OCI-LY1 (cell line): Measurements from ENCODE around the gene MIA3.

Source experiments
- H2AFZ ChIP-seq: fragments of 200-600 bp; sonication (generic), shearing (Covaris generic); 2 replicates; pipeline ENCODE4 v1.6.0; 2014; ENCODE audit warnings: antibody characterized with exemption, mild to moderate bottlenecking, low read length
- H3F3A ChIP-seq: fragments of 200-600 bp; sonication (generic), shearing (Covaris generic); 2 replicates; pipeline ENCODE4 v1.6.0; 2014; ENCODE audit warnings: mild to moderate bottlenecking, antibody characterized with exemption, low read length, moderate library complexity; ENCODE audit not compliant: insufficient read depth
- H3K27ac ChIP-seq: fragments of 200-600 bp; sonication (generic); 2 replicates; pipeline ENCODE4 v1.5.1; 2014; ENCODE audit warnings: low read length, mixed run types, mild to moderate bottlenecking, low read depth; ENCODE audit not compliant: poor library complexity, severe bottlenecking
- H3K27me3 ChIP-seq: fragments of 200-600 bp; sonication (generic); 2 replicates; pipeline ENCODE4 v1.6.0; 2014; ENCODE audit warnings: antibody characterized with exemption, mild to moderate bottlenecking, low read length, moderate library complexity; ENCODE audit not compliant: insufficient read depth
- H3K36me3 ChIP-seq: fragments of 200-600 bp; sonication (generic); 2 replicates; pipeline ENCODE4 v1.6.1; 2014; ENCODE audit warnings: mild to moderate bottlenecking, antibody characterized with exemption, low read length, moderate library complexity, mixed read lengths; ENCODE audit not compliant: insufficient read depth
- H3K4me1 ChIP-seq: fragments of 200-600 bp; sonication (generic); 2 replicates; pipeline ENCODE4 v1.5.1; 2014; ENCODE audit warnings: mild to moderate bottlenecking, low read length, moderate library complexity; ENCODE audit not compliant: insufficient read depth, severe bottlenecking
- H3K4me2 ChIP-seq: fragments of 200-600 bp; sonication (generic), shearing (Covaris generic); 2 replicates; pipeline ENCODE4 v1.6.1; 2014; ENCODE audit warnings: low read length
- H3K4me3 ChIP-seq: fragments of 200-600 bp; sonication (generic); 2 replicates; pipeline ENCODE4 v1.5.1; 2014; ENCODE audit warnings: low read length, low read depth, mild to moderate bottlenecking, mixed read lengths; ENCODE audit not compliant: poor library complexity, severe bottlenecking
- H3K79me2 ChIP-seq: fragments of 200-600 bp; shearing (Covaris generic); 2 replicates; pipeline ENCODE4 v1.6.1; 2016; ENCODE audit warnings: mixed run types, low read length, mixed read lengths; ENCODE audit not compliant: insufficient read depth
- H3K9ac ChIP-seq: fragments of 200-600 bp; sonication (generic), shearing (Covaris generic); 2 replicates; pipeline ENCODE4 v1.6.1; 2014; ENCODE audit warnings: mild to moderate bottlenecking, low read length, mixed read lengths
- H3K9me2 ChIP-seq: fragments of 200-600 bp; sonication (generic), shearing (Covaris generic); 2 replicates; pipeline ENCODE4 v1.6.1; 2014; ENCODE audit warnings: low read depth, mild to moderate bottlenecking, low read length, mixed read lengths
- H3K9me3 ChIP-seq: fragments of 200-600 bp; shearing (Covaris generic); 2 replicates; pipeline ENCODE4 v1.6.1; 2014; ENCODE audit warnings: low read length, mixed read lengths
- H4K20me1 ChIP-seq: fragments of 200-600 bp; sonication (generic), shearing (Covaris generic); 2 replicates; pipeline ENCODE4 v1.6.0; 2016; ENCODE audit warnings: mild to moderate bottlenecking, low read length; ENCODE audit not compliant: insufficient read depth
- CTCF ChIP-seq: fragments of 200-600 bp; sonication (generic), shearing (Covaris generic); IDR thresholded peaks from 2 replicates; pipeline ENCODE4 v1.5.1; 2017; ENCODE audit warnings: mild to moderate bottlenecking, antibody characterized with exemption, low read length, moderate library complexity, mixed read lengths
- EZH2 ChIP-seq: fragments of 200-600 bp; sonication (generic), shearing (Covaris generic); IDR thresholded peaks from 2 replicates; pipeline ENCODE4 v1.8.0; 2017; ENCODE audit warnings: borderline replicate concordance, mixed run types, mild to moderate bottlenecking, antibody characterized with exemption, low read length, moderate library complexity, mixed read lengths

Gene MIA3

GRCh38 chr1:222588135-222588534 lies 29.8 kb upstream of the MIA3 start:
- no peaks in the 10 kb centered on the region for H3K27me3 ChIP-seq
- H4K20me1 ChIP-seq, result no peaks in the 10 kb centered on the region
- peaks cover 14% of the 10 kb centered on the region for H3K79me2 ChIP-seq
- peaks cover 41% of the 10 kb centered on the region for H3K36me3 ChIP-seq
- H3K9ac ChIP-seq, result no peak overlapping the region
- peaks cover 47% of the 10 kb centered on the region for H3K4me1 ChIP-seq
- no peak overlapping the region for H3K27ac ChIP-seq
- H3K4me3 ChIP-seq, result peak overlapping the region; percentile 83
- H2AFZ ChIP-seq, result no peak overlapping the region
- H3K4me2 ChIP-seq, result peak overlapping the region; percentile 88
- H3F3A ChIP-seq, result no peaks in the 10 kb centered on the region
- no peaks in the 10 kb centered on the region for H3K9me2 ChIP-seq
- H3K9me3 ChIP-seq, result no peaks in the 10 kb centered on the region
- TF ChIP-seq CTCF, result no peak
- no peak for TF ChIP-seq EZH2

- Histone ChIP-seq H3K4me1 (peaks cover 42% of the 10 kb centered on the region), H2AFZ (peak within 1 kb of the TSS; percentile 73), H3K9me2 (no peaks in the 10 kb centered on the region), H4K20me1 (no peaks in the 10 kb centered on the region), H3K9me3 (no peaks in the 10 kb centered on the region), H3F3A (no peaks in the 10 kb centered on the region), H3K27me3 (no peaks in the 10 kb centered on the region), H3K79me2 (peaks cover 14% of the 10 kb centered on the region), H3K4me2 (peak within 1 kb of the TSS; percentile 88), H3K9ac (peak within 1 kb of the TSS; percentile 84), H3K36me3 (peaks cover 25% of the 10 kb centered on the region; the same call in 1 of the 2 replicates), H3K27ac (peak within 1 kb of the TSS; percentile 53), H3K4me3 (peak within 1 kb of the TSS; percentile 83)
- TF ChIP-seq CTCF (no peak), EZH2 (no peak)
Measured at GRCh38 chr1:222589462-222590302, 28.2 kb upstream of the MIA3 start, which contains the start of gene TAF1A. TSS of gene TAF1A (minus strand) at chr1:222589933.

DNA sequence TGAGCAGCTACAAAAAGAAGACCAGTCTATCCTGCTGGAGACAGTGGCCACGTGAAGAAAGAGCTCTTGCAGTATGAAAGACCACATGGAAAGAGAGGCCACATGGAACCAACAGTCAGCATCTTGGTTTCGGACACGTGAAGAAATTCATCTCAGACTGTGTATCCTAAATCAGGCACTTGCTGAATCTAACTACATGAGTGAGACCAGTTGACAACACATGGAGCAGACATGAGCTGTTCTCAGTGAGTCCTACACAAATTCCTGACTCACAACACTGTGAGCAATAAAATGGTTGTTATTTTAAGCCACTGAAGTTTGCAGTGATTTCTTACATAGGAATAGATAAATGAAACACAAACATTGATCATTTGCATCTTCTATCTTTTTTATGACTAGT lies 25.7 kb upstream of the MIA3 start:
- H3K79me2 ChIP-seq, result peaks cover 14% of the 10 kb centered on the region

More for the DNA sequence above, 25.7 kb upstream of the MIA3 start:
- peaks cover 7% of the 10 kb centered on the region; the same call in 1 of the 2 replicates for H3K36me3 ChIP-seq
- no peaks in the 10 kb centered on the region for H3K9me3 ChIP-seq
- TF ChIP-seq EZH2, result no peak
- TF ChIP-seq CTCF, result no peak
- no peak overlapping the region for H3K4me3 ChIP-seq
- no peaks in the 10 kb centered on the region for H3F3A ChIP-seq
- no peak overlapping the region for H3K4me2 ChIP-seq
- no peaks in the 10 kb centered on the region for H4K20me1 ChIP-seq
- no peak overlapping the region for H3K9ac ChIP-seq
- H2AFZ ChIP-seq, result no peak overlapping the region
- peaks cover 26% of the 10 kb centered on the region for H3K4me1 ChIP-seq
- no peaks in the 10 kb centered on the region for H3K27me3 ChIP-seq
- H3K9me2 ChIP-seq, result no peaks in the 10 kb centered on the region
- H3K27ac ChIP-seq, result no peak overlapping the region
